Measurements from ENCODE around the gene ZNF304. TPM values are rescaled to one million over a fixed set of nuclear protein-coding genes. Genes with fewer than 3 reads are reported as not detected.
A peak's percentile ranks its signal among the peaks of the same experiment; 100 is the strongest.
"Not testable (repeated sequence)": the region's sequence is repeated elsewhere in the genome, so short reads cannot be mapped to it uniquely, and the experiment has no call there.

The ZNF304 gene
- total RNA-seq, 1 donor from 2014 or later = 12.2 TPM

DNA sequence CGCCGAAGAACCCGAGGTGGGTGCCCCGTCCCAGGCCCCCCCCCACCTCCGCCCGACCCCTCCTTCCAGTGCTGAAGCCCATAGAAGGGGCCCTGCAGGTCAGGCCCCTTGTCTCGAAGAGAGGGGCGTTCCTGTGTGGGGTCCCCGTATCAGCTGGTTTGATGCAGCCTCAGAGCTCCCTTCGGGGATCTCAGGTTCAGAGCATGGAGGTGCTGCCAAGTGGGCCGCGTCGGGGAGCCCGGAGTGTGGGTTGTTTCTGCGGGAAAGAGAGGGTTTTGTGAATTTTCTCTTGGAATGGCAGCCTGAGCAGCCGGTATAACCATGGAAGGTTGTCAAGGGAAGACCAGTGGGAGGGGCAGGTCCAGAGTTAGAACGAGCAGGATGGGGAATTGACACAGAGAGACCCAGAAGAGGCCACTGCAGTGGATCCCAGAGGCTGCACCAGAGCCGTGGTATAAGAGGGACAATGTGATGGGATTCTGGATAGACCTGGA lies 12.7 kb downstream of the ZNF304 start:
- H3K27ac ChIP-seq (ENCODE audit: low read depth, low read length) = peak overlapping the region; percentile 66
- H3K27ac Mint-ChIP-seq (ENCODE audit: unreplicated experiment) = peak overlapping the region; percentile 73
- peaks cover 6% of the 10 kb centered on the region for H3K4me1 Mint-ChIP-seq (ENCODE audit: low read depth, unreplicated experiment)

GRCh38 chr19:57366776-57367175 lies 15.7 kb downstream of the ZNF304 start:
- Mint-ChIP-seq H3K4me3 (ENCODE audit: unreplicated experiment) (no peak overlapping the region), H3K36me3 (ENCODE audit: low read depth, unreplicated experiment) (peaks cover 28% of the 10 kb centered on the region), H3K27ac (ENCODE audit: unreplicated experiment) (no peak overlapping the region), H3K27me3 (ENCODE audit: low read depth, unreplicated experiment) (no peaks in the 10 kb centered on the region), H3K4me1 (ENCODE audit: low read depth, unreplicated experiment) (peaks cover 6% of the 10 kb centered on the region), H3K9me3 (ENCODE audit: unreplicated experiment) (peaks cover 2% of the 10 kb centered on the region)
- H3K9ac ChIP-seq (ENCODE audit: low read length) = no peak overlapping the region
- no peaks in the 10 kb centered on the region for H3K27me3 ChIP-seq (ENCODE audit: insufficient read depth, low read length)
- H3K79me2 ChIP-seq (ENCODE audit: insufficient read depth, low read length) = peaks cover 13% of the 10 kb centered on the region
- TF ChIP-seq, protein P1, sequence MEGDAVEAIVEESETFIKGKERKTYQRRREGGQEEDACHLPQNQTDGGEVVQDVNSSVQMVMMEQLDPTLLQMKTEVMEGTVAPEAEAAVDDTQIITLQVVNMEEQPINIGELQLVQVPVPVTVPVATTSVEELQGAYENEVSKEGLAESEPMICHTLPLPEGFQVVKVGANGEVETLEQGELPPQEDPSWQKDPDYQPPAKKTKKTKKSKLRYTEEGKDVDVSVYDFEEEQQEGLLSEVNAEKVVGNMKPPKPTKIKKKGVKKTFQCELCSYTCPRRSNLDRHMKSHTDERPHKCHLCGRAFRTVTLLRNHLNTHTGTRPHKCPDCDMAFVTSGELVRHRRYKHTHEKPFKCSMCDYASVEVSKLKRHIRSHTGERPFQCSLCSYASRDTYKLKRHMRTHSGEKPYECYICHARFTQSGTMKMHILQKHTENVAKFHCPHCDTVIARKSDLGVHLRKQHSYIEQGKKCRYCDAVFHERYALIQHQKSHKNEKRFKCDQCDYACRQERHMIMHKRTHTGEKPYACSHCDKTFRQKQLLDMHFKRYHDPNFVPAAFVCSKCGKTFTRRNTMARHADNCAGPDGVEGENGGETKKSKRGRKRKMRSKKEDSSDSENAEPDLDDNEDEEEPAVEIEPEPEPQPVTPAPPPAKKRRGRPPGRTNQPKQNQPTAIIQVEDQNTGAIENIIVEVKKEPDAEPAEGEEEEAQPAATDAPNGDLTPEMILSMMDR (IDR thresholded peaks at IDR 0.05; ENCODE audit: insufficient read depth, low read depth, low read length) = no peak
- TF ChIP-seq EZH2 (IDR thresholded peaks at IDR 0.05; ENCODE audit: insufficient read depth, low read length) = no peak
- no peak overlapping the region for H3K4me2 ChIP-seq (ENCODE audit: low read length)
- no peaks in the 10 kb centered on the region for H3K9me3 ChIP-seq (ENCODE audit: insufficient read depth, low read depth, low read length)
- H3K4me1 ChIP-seq (ENCODE audit: insufficient read depth, low read length) = no peaks in the 10 kb centered on the region
- H2AFZ ChIP-seq (ENCODE audit: low read depth, low read length) = no peak overlapping the region
- no peak for DNase-seq (ENCODE audit: low read depth)
- H4K20me1 ChIP-seq (ENCODE audit: insufficient read depth, low read length) = no peaks in the 10 kb centered on the region
- H3K4me3 ChIP-seq (ENCODE audit: insufficient read depth, low read depth, low read length) = no peak overlapping the region
- H3K27ac ChIP-seq (ENCODE audit: low read depth, low read length) = no peak overlapping the region
- FAIRE-seq = no peak
- H3K36me3 ChIP-seq (ENCODE audit: insufficient read depth, low read length) = no peaks in the 10 kb centered on the region

More for the DNA sequence above, 12.7 kb downstream of the ZNF304 start:
- Histone ChIP-seq H3K79me2 (ENCODE audit: insufficient read depth, low read length) (peaks cover 15% of the 10 kb centered on the region), H3K4me3 (ENCODE audit: insufficient read depth, low read depth, low read length) (peak overlapping the region; percentile 67), H3K4me2 (ENCODE audit: low read length) (peak overlapping the region; percentile 82), H4K20me1 (ENCODE audit: insufficient read depth, low read length) (no peaks in the 10 kb centered on the region), H3K36me3 (ENCODE audit: insufficient read depth, low read length) (peaks cover under 1% of the 10 kb centered on the region), H3K9ac (ENCODE audit: low read length) (peak overlapping the region; percentile 82), H3K9me3 (ENCODE audit: insufficient read depth, low read depth, low read length) (peaks cover 4% of the 10 kb centered on the region), H2AFZ (ENCODE audit: low read depth, low read length) (peak overlapping the region; percentile 76), H3K27me3 (ENCODE audit: insufficient read depth, low read length) (no peaks in the 10 kb centered on the region), H3K4me1 (ENCODE audit: insufficient read depth, low read length) (no peaks in the 10 kb centered on the region)
- peaks cover 13% of the 10 kb centered on the region for H3K36me3 Mint-ChIP-seq (ENCODE audit: low read depth, unreplicated experiment)
- no peaks in the 10 kb centered on the region for H3K9me3 Mint-ChIP-seq (ENCODE audit: unreplicated experiment)
- TF ChIP-seq EZH2 (IDR thresholded peaks at IDR 0.05; ENCODE audit: insufficient read depth, low read length) = no peak
- TF ChIP-seq, protein P1 (IDR thresholded peaks at IDR 0.05; ENCODE audit: insufficient read depth, low read depth, low read length) = no peak
- H3K4me3 Mint-ChIP-seq (ENCODE audit: unreplicated experiment) = peak overlapping the region; percentile 95
- no peaks in the 10 kb centered on the region for H3K27me3 Mint-ChIP-seq (ENCODE audit: low read depth, unreplicated experiment)
- peak; percentile 3 for DNase-seq (ENCODE audit: low read depth)
- no peak for FAIRE-seq

- Histone ChIP-seq H3K9me3 (ENCODE audit: insufficient read depth, low read depth, low read length) (peaks cover 34% of the 10 kb centered on the region), H2AFZ (ENCODE audit: low read depth, low read length) (no peak overlapping the region), H4K20me1 (ENCODE audit: insufficient read depth, low read length) (no peaks in the 10 kb centered on the region), H3K4me3 (ENCODE audit: insufficient read depth, low read depth, low read length) (no peak overlapping the region), H3K9ac (ENCODE audit: low read length) (no peak overlapping the region), H3K4me2 (ENCODE audit: low read length) (no peak overlapping the region), H3K4me1 (ENCODE audit: insufficient read depth, low read length) (no peaks in the 10 kb centered on the region), H3K79me2 (ENCODE audit: insufficient read depth, low read length) (no peaks in the 10 kb centered on the region), H3K36me3 (ENCODE audit: insufficient read depth, low read length) (peaks cover 23% of the 10 kb centered on the region), H3K27me3 (ENCODE audit: insufficient read depth, low read length) (no peaks in the 10 kb centered on the region), H3K27ac (ENCODE audit: low read depth, low read length) (no peak overlapping the region)
- Mint-ChIP-seq H3K27me3 (ENCODE audit: low read depth, unreplicated experiment) (no peaks in the 10 kb centered on the region), H3K4me3 (ENCODE audit: unreplicated experiment) (no peak overlapping the region), H3K4me1 (ENCODE audit: low read depth, unreplicated experiment) (no peaks in the 10 kb centered on the region), H3K27ac (ENCODE audit: unreplicated experiment) (no peak overlapping the region), H3K9me3 (ENCODE audit: unreplicated experiment) (peaks cover 58% of the 10 kb centered on the region), H3K36me3 (ENCODE audit: low read depth, unreplicated experiment) (peaks cover 81% of the 10 kb centered on the region)
- FAIRE-seq = no peak
- TF ChIP-seq, protein P1 (IDR thresholded peaks at IDR 0.05; ENCODE audit: insufficient read depth, low read depth, low read length) = no peak
- TF ChIP-seq EZH2 (IDR thresholded peaks at IDR 0.05; ENCODE audit: insufficient read depth, low read length) = no peak
- no peak for DNase-seq (ENCODE audit: low read depth)
These were observed 23.1 kb downstream of the ZNF304 start for GRCh38 chr19:57374179-57374578.

DNA sequence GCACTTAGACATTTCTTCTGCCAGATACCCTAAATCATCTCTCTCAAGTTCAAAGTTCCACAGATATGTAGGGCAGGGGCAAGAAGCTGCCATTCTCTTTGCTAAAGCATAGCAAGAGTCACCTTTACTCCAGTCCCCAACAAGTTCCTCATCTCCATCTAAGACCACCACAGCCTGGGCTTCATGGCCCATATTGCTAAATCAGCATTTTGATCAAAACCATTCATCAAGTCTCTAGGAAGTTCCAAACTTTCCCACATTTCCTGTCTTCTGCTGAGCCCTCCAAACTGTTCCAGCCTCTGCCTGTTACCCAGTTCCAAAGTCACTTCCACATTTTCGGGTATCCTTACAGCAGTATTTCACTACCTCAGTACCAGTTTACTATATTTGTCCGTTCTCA lies 23.6 kb downstream of the ZNF304 start:
- H3K4me3 Mint-ChIP-seq (ENCODE audit: unreplicated experiment); FAIRE-seq; H3K27ac Mint-ChIP-seq (ENCODE audit: unreplicated experiment); H3K4me2 ChIP-seq (ENCODE audit: low read length); DNase-seq (ENCODE audit: low read depth); H3K27me3 ChIP-seq (ENCODE audit: insufficient read depth, low read length); H3K27me3 Mint-ChIP-seq (ENCODE audit: low read depth, unreplicated experiment); H2AFZ ChIP-seq (ENCODE audit: low read depth, low read length); H3K4me1 Mint-ChIP-seq (ENCODE audit: low read depth, unreplicated experiment); H3K4me3 ChIP-seq (ENCODE audit: insufficient read depth, low read depth, low read length); H3K9ac ChIP-seq (ENCODE audit: low read length); H3K27ac ChIP-seq (ENCODE audit: low read depth, low read length); H3K79me2 ChIP-seq (ENCODE audit: insufficient read depth, low read length); H3K4me1 ChIP-seq (ENCODE audit: insufficient read depth, low read length); H4K20me1 ChIP-seq (ENCODE audit: insufficient read depth, low read length): not testable (repeated sequence)
- Mint-ChIP-seq H3K36me3 (ENCODE audit: low read depth, unreplicated experiment) (peaks cover 79% of the 10 kb centered on the region), H3K9me3 (ENCODE audit: unreplicated experiment) (peaks cover 60% of the 10 kb centered on the region)
- peaks cover 36% of the 10 kb centered on the region for H3K9me3 ChIP-seq (ENCODE audit: insufficient read depth, low read depth, low read length)
- peaks cover 23% of the 10 kb centered on the region for H3K36me3 ChIP-seq (ENCODE audit: insufficient read depth, low read length)

Data from astrocyte (in vitro differentiated cells and primary cell).